Tibial artery (tissue), 4 donors: ENCODE data around the gene GLIS1.

ENCODE experiments used
- DNase-seq, 2 donors: peaks; one replicate each; pipeline ENCODE4 v3.0.0-alpha.2; 2019
- H3K27ac ChIP-seq, 2 donors: fragments of 200-600 bp; sonication (generic) in 1 of 2; 1 replicate in 1 of 2; 2 replicates in 1 of 2; pipeline ENCODE4 v1.5.1; 2018 to 2019; ENCODE audit warnings: mild to moderate bottlenecking in 1 of 2
- H3K27me3 ChIP-seq, 2 donors: fragments of 200-600 bp; sonication (generic) in 1 of 2; one replicate each; pipeline versions ENCODE4 v1.5.1 to v1.6.0; 2016 to 2019
- H3K36me3 ChIP-seq, 3 donors: fragments of 200-600 bp; sonication (generic) in 2 of 3; one replicate each; pipeline ENCODE4 v1.5.1; 2016 to 2019; ENCODE audit warnings: mild to moderate bottlenecking in 2 of 3
- H3K4me1 ChIP-seq, 4 donors: fragments of 200-600 bp; sonication (generic) in 2 of 4; 1 replicate in 3 of 4; 2 replicates in 1 of 4; pipeline ENCODE4 v1.5.1; 2016 to 2019
- H3K4me3 ChIP-seq, 2 donors: fragments of 200-600 bp; sonication (generic) in 1 of 2; 1 replicate in 1 of 2; 2 replicates in 1 of 2; pipeline ENCODE4 v1.5.1; 2018 to 2019; ENCODE audit warnings: mild to moderate bottlenecking in 2 of 2
- H3K9me3 ChIP-seq, 3 donors: fragments of 200-600 bp; sonication (generic) in 1 of 3; one replicate each; pipeline ENCODE4 v1.5.1; 2016 to 2019
- intact Hi-C: fragments of 100-400 bp; cut with DNase I; formaldehyde crosslinking; loops from one replicate; pipeline ENCODE4 v1.15.0; 2023; ENCODE audit warnings: low total_unique reads
- TF ChIP-seq, protein P1 (sequence below), 2 experiments: fragments of 200-600 bp in 1 of 2; fragments of 450-650 bp in 1 of 2; IDR thresholded peaks; one replicate each; pipeline ENCODE4 v1.5.1; 2017 to 2019; ENCODE audit warnings: antibody characterized with exemption in 2 of 2, mild to moderate bottlenecking in 1 of 2, moderate library complexity in 1 of 2

Gene GLIS1

DNA sequence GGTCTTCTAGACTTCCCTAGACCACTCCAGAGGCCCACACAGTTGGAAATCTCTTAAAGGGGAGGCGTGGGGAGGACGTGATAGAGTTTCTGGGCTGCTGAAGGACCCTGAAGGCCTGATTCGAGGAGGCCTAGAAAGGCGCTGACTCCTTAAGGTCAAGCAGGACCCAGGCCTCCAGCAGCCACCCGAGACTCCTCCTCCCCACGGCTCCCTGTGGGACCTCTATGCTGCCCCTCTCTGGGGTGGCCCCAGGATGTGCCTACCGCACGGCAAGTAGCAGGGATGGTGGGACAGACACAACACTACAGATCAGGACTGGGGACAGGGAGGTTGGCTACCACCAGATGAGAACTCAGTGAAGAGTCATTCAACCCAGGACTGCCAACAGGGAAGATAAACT lies 77.5 kb downstream of the GLIS1 start:
- Histone ChIP-seq H3K9me3 (no peaks in the 10 kb centered on the region), H3K4me1 (no peaks in the 10 kb centered on the region), H3K4me3 (no peak overlapping the region), H3K36me3 (no peaks in the 10 kb centered on the region), H3K27me3 (peaks cover 0 to 35% of the 10 kb centered on the region in 2 donors), H3K27ac (no peak overlapping the region)
- TF ChIP-seq, protein P1, sequence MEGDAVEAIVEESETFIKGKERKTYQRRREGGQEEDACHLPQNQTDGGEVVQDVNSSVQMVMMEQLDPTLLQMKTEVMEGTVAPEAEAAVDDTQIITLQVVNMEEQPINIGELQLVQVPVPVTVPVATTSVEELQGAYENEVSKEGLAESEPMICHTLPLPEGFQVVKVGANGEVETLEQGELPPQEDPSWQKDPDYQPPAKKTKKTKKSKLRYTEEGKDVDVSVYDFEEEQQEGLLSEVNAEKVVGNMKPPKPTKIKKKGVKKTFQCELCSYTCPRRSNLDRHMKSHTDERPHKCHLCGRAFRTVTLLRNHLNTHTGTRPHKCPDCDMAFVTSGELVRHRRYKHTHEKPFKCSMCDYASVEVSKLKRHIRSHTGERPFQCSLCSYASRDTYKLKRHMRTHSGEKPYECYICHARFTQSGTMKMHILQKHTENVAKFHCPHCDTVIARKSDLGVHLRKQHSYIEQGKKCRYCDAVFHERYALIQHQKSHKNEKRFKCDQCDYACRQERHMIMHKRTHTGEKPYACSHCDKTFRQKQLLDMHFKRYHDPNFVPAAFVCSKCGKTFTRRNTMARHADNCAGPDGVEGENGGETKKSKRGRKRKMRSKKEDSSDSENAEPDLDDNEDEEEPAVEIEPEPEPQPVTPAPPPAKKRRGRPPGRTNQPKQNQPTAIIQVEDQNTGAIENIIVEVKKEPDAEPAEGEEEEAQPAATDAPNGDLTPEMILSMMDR (IDR thresholded peaks at IDR 0.05) = no peak
- no peak for DNase-seq
- intact Hi-C loops = no loop called here

DNA sequence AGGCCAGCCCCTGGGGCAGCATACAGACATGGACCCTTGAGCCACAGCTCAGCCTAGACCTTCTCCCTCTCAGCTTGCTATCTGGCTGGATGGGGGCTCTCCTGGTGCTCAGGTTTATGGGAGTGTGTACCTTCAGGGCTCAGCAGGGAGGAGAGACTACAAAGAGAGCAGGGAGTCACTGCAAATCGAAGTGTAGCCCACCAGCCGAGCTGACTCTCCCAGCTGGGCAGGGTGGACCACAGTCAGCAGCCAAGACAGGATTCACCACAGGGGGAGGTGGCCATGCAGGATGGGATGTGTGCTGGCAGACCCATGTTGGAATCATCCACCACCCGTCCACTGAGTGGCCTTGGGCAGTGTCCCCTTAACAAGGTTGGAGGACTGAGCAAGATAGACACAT lies 78.3 kb downstream of the GLIS1 start:
- TF ChIP-seq, protein P1 (IDR thresholded peaks at IDR 0.05) = no peak
- H3K36me3 ChIP-seq = no peaks in the 10 kb centered on the region
- H3K9me3 ChIP-seq = no peaks in the 10 kb centered on the region
- H3K4me3 ChIP-seq = no peak overlapping the region
- peaks cover 0 to 37% of the 10 kb centered on the region in 2 donors for H3K27me3 ChIP-seq
- intact Hi-C loops = no loop called here
- H3K4me1 ChIP-seq = no peaks in the 10 kb centered on the region
- DNase-seq = no peak
- H3K27ac ChIP-seq = no peak overlapping the region

- no peak overlapping the region for H3K27ac ChIP-seq
- DNase-seq = no peak
- TF ChIP-seq, protein P1 (IDR thresholded peaks at IDR 0.05) = no peak
Measured at GRCh38 chr1:53659436-53659835, 79.5 kb downstream of the GLIS1 start.

DNA sequence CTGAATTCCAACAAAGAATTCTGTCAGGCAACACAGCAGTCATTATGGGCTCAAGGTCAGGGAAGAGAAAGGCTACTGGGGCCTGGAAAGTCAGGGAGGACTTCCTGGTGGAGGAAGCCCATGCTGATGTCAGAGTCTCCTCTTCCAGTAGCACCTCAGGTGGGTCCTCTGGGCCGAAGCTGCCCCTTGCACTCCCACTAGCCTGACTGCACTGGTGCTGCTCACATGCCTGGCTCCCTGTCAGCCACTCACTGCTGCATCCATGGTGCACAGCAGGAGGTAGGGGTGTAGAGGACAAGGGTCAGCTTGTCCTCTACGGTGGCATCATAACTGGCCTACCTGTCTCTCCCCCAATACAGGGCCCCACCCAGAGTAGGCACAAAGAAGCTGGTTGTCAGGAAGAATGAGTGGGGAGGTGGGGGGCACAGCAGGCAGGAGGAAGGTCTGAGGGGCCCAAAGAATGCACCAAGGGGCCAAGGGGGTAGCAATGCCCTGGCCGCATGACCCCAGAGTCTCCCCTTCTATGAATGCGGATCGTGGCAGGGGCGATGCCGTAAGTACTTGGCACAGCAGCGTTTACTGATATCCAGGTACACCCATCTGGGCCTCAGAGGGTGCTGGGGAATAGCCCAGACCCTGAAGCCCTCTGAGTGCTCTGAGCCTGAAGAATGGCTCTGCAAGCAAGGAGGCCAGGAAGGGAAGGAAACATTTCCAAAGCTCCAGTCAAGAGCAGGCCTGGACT lies 80.3 kb downstream of the GLIS1 start:
- no peak overlapping the region for H3K27ac ChIP-seq
- H3K4me3 ChIP-seq = no peak overlapping the region
- TF ChIP-seq, protein P1 (IDR thresholded peaks at IDR 0.05) = no peak
- H3K9me3 ChIP-seq = no peaks in the 10 kb centered on the region
- intact Hi-C loops = no loop called here
- H3K4me1 ChIP-seq = no peaks in the 10 kb centered on the region
- H3K36me3 ChIP-seq = no peaks in the 10 kb centered on the region
- no peak for DNase-seq
- H3K27me3 ChIP-seq = peaks cover 0 to 50% of the 10 kb centered on the region in 2 donors

More at GRCh38 chr1:53659436-53659835, 79.5 kb downstream of the GLIS1 start:
- H3K4me1 ChIP-seq = no peaks in the 10 kb centered on the region
- H3K9me3 ChIP-seq = no peaks in the 10 kb centered on the region
- intact Hi-C loops = no loop called here
- H3K27me3 ChIP-seq = peaks cover 0 to 44% of the 10 kb centered on the region in 2 donors
- H3K4me3 ChIP-seq = no peak overlapping the region
- no peaks in the 10 kb centered on the region for H3K36me3 ChIP-seq

DNA sequence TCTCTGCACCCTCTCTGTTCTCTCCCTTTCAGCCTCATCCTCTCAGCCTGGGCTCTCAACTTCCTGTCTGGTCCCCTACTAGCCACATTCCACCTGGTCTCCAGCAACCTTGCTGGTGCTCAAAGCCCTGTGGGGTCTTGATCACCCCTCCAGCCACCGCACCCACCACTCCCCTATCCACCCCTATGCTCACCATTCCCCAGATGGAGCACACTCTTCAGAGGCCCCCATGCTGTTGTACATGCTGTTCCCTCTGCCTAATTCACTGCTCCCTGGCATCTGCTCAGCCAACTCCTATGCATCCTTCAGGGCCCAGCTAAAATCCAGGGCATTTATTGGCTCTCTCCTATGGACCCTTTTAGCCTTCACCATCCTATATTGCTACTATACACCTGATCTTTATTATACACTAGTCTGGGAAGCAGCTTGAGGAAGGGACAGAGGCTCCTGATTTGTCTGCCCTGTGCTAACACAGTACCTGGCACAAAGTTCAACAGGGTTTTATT lies 81.0 kb downstream of the GLIS1 start:
- Histone ChIP-seq H3K4me3 (no peak overlapping the region), H3K4me1 (no peaks in the 10 kb centered on the region), H3K27ac (no peak overlapping the region), H3K36me3 (no peaks in the 10 kb centered on the region), H3K9me3 (no peaks in the 10 kb centered on the region), H3K27me3 (peaks cover 0 to 53% of the 10 kb centered on the region in 2 donors)
- DNase-seq = no peak
- intact Hi-C loops = no loop called here
- TF ChIP-seq, protein P1 (IDR thresholded peaks at IDR 0.05) = no peak
